ENCODE measurements around the gene CCDC71. TPM values are rescaled to one million over a fixed set of nuclear protein-coding genes. Genes with fewer than 3 reads are reported as not detected.

Gene CCDC71
- total RNA-seq, 4 donors from 2014 or later, result 19.9 to 25.6 (median 23.7) TPM

DNA sequence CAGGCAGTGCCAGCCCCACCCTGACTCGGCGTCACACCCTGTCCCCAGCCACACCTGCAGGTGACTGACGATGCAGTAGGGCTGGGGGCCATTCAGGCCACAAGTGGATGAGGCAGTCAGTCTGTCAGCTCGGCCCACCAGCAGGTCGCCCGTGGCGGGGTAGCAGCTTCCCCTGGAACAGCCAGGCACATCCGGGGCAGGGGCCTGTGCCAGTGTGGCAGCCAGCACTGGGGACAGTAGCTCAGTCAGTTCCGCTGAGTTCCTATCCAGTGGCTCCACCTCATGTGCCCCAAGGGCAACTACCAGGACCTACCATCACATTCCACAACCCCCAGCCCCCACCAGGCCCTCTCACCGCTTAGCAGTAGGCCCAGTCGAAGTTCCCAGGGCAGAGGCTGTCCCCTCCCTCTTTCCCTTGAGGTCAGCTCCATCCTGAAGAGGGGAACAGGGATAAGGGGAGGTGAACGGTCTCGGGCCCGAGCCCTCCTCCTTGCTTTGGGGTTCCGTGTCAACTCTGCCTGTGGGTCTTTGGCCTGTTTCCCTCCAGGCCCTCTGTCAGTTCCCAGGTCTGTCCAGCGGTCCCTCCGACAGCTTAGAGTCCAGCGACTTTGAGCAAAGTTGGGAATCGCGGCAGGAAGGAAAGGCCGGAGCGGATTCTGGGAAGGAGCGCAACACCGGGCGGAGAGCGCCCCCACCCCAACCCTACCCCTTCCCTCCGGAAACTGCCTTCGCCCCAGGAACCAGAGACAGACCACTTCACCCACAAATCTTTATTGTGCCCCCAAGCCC lies 33.5 kb downstream of the CCDC71 start, which contains the start of gene LAMB2:
LAMB2 (minus strand) TSS at position 614 of the 789 bp plus-strand sequence; CDS start at position 431, 183 bp downstream.
- no peaks in the 10 kb centered on the region for H3K9me3 ChIP-seq
- TF ChIP-seq POLR2AphosphoS5 (IDR thresholded peaks at IDR 0.05), result peak; percentile 78 to 82
- TF ChIP-seq POLR2A (IDR thresholded peaks at IDR 0.05; ENCODE audit: low read depth), result peak; percentile 33
- no peak for TF ChIP-seq EP300 (IDR thresholded peaks at IDR 0.05)
- TF ChIP-seq, protein P1, sequence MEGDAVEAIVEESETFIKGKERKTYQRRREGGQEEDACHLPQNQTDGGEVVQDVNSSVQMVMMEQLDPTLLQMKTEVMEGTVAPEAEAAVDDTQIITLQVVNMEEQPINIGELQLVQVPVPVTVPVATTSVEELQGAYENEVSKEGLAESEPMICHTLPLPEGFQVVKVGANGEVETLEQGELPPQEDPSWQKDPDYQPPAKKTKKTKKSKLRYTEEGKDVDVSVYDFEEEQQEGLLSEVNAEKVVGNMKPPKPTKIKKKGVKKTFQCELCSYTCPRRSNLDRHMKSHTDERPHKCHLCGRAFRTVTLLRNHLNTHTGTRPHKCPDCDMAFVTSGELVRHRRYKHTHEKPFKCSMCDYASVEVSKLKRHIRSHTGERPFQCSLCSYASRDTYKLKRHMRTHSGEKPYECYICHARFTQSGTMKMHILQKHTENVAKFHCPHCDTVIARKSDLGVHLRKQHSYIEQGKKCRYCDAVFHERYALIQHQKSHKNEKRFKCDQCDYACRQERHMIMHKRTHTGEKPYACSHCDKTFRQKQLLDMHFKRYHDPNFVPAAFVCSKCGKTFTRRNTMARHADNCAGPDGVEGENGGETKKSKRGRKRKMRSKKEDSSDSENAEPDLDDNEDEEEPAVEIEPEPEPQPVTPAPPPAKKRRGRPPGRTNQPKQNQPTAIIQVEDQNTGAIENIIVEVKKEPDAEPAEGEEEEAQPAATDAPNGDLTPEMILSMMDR (IDR thresholded peaks at IDR 0.05), result peak in 1 of 3 experiments; percentile 24
- intact Hi-C loops (cut with DNase I), result loop anchor here (5.0 kb wide), 1 partner anchor 35 kb away; no protein-coding TSS in a partner anchor
- H3K4me1 ChIP-seq, result peaks cover 31 to 50% (median 45%) of the 10 kb centered on the region in 4 donors
- peak; percentile 94 for DNase-seq (ENCODE audit: extremely low spot score)
- no peaks in the 10 kb centered on the region for H3K27me3 ChIP-seq
- peaks cover 16 to 42% (median 38%) of the 10 kb centered on the region in 4 donors for H3K36me3 ChIP-seq
- peak within 1 kb of the TSS; percentile 89 to 91 (median 90) for H3K27ac ChIP-seq (replicated peaks in 1 of 4)
- 15% methylated on average over 11 of the region's 28 CpGs for WGBS
- H3K4me3 ChIP-seq, result peak within 1 kb of the TSS; percentile 75 to 86 (median 85)

DNA sequence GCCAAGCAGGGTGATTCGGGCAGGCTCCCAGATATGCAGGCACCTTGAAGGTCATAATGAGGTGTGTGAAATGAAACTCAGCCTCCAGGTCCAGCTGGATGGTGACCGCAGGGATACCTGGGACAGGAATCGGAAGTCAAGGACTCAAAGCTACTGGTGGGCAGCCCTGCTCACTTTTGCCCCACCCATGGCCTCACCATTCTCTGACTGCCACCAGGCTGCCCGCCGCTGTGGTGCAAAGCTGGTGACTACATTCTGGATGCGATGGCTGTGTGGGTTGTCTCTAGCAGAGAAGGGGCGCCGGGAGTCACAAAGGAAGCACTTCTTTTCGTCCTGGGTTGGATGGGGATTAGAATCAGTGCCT lies 34.1 kb downstream of the CCDC71 start:
- Histone ChIP-seq H3K4me1 (peaks cover 31 to 50% (median 45%) of the 10 kb centered on the region in 4 donors), H3K9me3 (no peaks in the 10 kb centered on the region), H3K36me3 (peaks cover 17 to 47% (median 43%) of the 10 kb centered on the region in 4 donors), H3K27ac (replicated peaks in 1 of 4) (peak overlapping the region; percentile 89 to 91 (median 90)), H3K27me3 (no peaks in the 10 kb centered on the region), H3K4me3 (peak overlapping the region; percentile 75 to 86 (median 85))
- TF ChIP-seq, protein P1 (IDR thresholded peaks at IDR 0.05), result no peak
- TF ChIP-seq EP300 (IDR thresholded peaks at IDR 0.05), result no peak
- no peak for TF ChIP-seq POLR2AphosphoS5 (IDR thresholded peaks at IDR 0.05)
- TF ChIP-seq POLR2A (IDR thresholded peaks at IDR 0.05; ENCODE audit: low read depth), result no peak
- no peak for DNase-seq (ENCODE audit: extremely low spot score)
- intact Hi-C loops (cut with DNase I), result loop anchor here (5.0 kb wide), 1 partner anchor 35 kb away; no protein-coding TSS in a partner anchor
- WGBS, result 43% methylated on average over 9 of the region's 9 CpGs

DNA sequence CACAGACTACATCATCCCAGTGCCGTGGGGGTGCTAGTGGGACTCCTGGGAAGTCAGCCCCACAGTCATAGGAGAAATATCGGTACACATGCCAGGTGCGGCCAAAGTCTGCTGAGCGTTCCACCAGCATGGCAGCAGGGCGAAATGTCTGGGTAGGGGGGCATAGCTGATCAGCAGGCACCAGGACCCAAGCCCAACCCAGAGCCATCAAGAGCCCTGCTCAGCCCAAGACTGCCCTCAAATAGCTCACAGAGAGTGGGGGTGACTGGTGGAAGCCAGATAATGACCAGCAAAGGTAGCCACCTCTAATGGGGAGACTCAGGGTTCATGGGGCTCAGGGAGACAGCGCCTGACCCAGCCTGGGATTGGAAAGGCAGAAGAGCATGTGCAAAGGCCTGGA lies 34.6 kb downstream of the CCDC71 start:
- Histone ChIP-seq H3K4me1 (peaks cover 31 to 50% (median 45%) of the 10 kb centered on the region in 4 donors), H3K9me3 (no peaks in the 10 kb centered on the region), H3K27ac (replicated peaks in 1 of 4) (peak overlapping the region; percentile 89 to 91 (median 90)), H3K27me3 (no peaks in the 10 kb centered on the region), H3K36me3 (peaks cover 20 to 52% (median 48%) of the 10 kb centered on the region in 4 donors), H3K4me3 (peak overlapping the region; percentile 75 to 86 (median 85))
- DNase-seq (ENCODE audit: extremely low spot score), result no peak
- no peak for TF ChIP-seq POLR2AphosphoS5 (IDR thresholded peaks at IDR 0.05)
- intact Hi-C loops (cut with DNase I), result loop anchor here (5.0 kb wide), 1 partner anchor 34 kb away; no protein-coding TSS in a partner anchor
- 90% methylated on average over 1 of the region's 6 CpGs for WGBS

DNA sequence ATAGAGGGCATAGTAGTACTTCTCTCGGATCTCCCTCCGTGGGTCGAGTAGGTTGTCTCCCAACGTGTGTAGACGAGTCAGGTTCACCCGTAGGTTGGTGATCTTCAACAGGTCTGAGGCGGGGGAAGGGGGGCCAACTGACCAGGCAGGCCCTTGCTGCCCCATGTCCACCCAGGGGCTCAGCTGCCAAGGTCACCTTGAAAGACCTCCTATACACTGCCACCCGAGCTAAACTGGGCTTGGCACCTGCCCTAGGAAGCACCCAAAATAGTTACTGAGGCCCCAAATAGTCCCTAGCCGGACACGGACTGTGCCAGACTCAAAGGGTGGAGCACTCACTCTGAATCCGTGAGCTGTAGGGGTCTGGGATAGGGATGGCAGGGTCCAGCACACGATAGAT lies 35.1 kb downstream of the CCDC71 start:
- intact Hi-C loops (cut with DNase I), result loop anchor here (5.0 kb wide), 1 partner anchor 34 kb away; no protein-coding TSS in a partner anchor
- Histone ChIP-seq H3K4me3 (peak overlapping the region in 3 of 4 donors; percentile 85 to 86 (median 85)), H3K4me1 (peaks cover 31 to 50% (median 45%) of the 10 kb centered on the region in 4 donors), H3K27me3 (no peaks in the 10 kb centered on the region), H3K36me3 (peaks cover 25 to 58% (median 54%) of the 10 kb centered on the region in 4 donors), H3K9me3 (no peaks in the 10 kb centered on the region), H3K27ac (replicated peaks in 1 of 4) (peak overlapping the region in 2 of 4 donors; percentile 90 to 91)
- TF ChIP-seq POLR2AphosphoS5 (IDR thresholded peaks at IDR 0.05) (no peak), POLR2A (IDR thresholded peaks at IDR 0.05; ENCODE audit: low read depth) (no peak), EP300 (IDR thresholded peaks at IDR 0.05) (no peak)
- TF ChIP-seq, protein P1 (IDR thresholded peaks at IDR 0.05), result no peak
- 67% methylated on average over 12 of the region's 12 CpGs for WGBS
- no peak for DNase-seq (ENCODE audit: extremely low spot score)
